ENCODE results near the gene ITPR2. TPM values are rescaled to one million over a fixed set of nuclear protein-coding genes. Genes with fewer than 3 reads are reported as not detected.

ITPR2 gene
- total and polyA plus RNA-seq, 4 donors, result 4.1 to 47.0 (median 26.5) TPM

- Histone ChIP-seq H3K4me1 (ENCODE audit: control insufficient read depth in 5 of 5, insufficient read depth in 5 of 5, low read length in 5 of 5) (peaks cover 0 to 2% (median 0%) of the 10 kb centered on the region in 5 donors), H3K36me3 (ENCODE audit: control insufficient read depth in 4 of 4, insufficient read depth in 4 of 4, low read length in 4 of 4) (peaks cover 0 to 9% (median 2%) of the 10 kb centered on the region in 4 donors), H3K27me3 (ENCODE audit: control insufficient read depth in 3 of 3, insufficient read depth in 3 of 3, low read length in 2 of 3) (no peaks in the 10 kb centered on the region), H3K9me3 (ENCODE audit: control insufficient read depth in 4 of 4, insufficient read depth in 3 of 4, low read length in 3 of 4) (no peaks in the 10 kb centered on the region), H3K9ac (ENCODE audit: insufficient read depth in 1 of 2, low read length in 2 of 2) (no peak overlapping the region), H3K4me3 (no peak overlapping the region), H3K27ac (ENCODE audit: low read depth in 1 of 2, low read length in 1 of 2) (no peak overlapping the region)
- 83 to 84% methylated on average over 3 of the region's 3 CpGs for WGBS, 2 donors
- ATAC-seq (ENCODE audit: insufficient read depth, low FRiP score), result no peak
- TF ChIP-seq, protein P1, sequence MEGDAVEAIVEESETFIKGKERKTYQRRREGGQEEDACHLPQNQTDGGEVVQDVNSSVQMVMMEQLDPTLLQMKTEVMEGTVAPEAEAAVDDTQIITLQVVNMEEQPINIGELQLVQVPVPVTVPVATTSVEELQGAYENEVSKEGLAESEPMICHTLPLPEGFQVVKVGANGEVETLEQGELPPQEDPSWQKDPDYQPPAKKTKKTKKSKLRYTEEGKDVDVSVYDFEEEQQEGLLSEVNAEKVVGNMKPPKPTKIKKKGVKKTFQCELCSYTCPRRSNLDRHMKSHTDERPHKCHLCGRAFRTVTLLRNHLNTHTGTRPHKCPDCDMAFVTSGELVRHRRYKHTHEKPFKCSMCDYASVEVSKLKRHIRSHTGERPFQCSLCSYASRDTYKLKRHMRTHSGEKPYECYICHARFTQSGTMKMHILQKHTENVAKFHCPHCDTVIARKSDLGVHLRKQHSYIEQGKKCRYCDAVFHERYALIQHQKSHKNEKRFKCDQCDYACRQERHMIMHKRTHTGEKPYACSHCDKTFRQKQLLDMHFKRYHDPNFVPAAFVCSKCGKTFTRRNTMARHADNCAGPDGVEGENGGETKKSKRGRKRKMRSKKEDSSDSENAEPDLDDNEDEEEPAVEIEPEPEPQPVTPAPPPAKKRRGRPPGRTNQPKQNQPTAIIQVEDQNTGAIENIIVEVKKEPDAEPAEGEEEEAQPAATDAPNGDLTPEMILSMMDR (IDR thresholded peaks at IDR 0.05; ENCODE audit: control extremely low read depth, extremely low read depth), result no peak
- no peak for DNase-seq
Observed at GRCh38 chr12:26697217-26697616, 135.8 kb downstream of the ITPR2 start.

- Histone ChIP-seq H3K4me1 (ENCODE audit: control insufficient read depth in 5 of 5, insufficient read depth in 5 of 5, low read length in 5 of 5) (peaks cover 0 to 2% (median 0%) of the 10 kb centered on the region in 5 donors), H3K9ac (ENCODE audit: insufficient read depth in 1 of 2, low read length in 2 of 2) (no peak overlapping the region), H3K27me3 (ENCODE audit: control insufficient read depth in 3 of 3, insufficient read depth in 3 of 3, low read length in 2 of 3) (no peaks in the 10 kb centered on the region), H3K9me3 (ENCODE audit: control insufficient read depth in 4 of 4, insufficient read depth in 3 of 4, low read length in 3 of 4) (no peaks in the 10 kb centered on the region), H3K27ac (ENCODE audit: low read depth in 1 of 2, low read length in 1 of 2) (no peak overlapping the region), H3K4me3 (no peak overlapping the region), H3K36me3 (ENCODE audit: control insufficient read depth in 4 of 4, insufficient read depth in 4 of 4, low read length in 4 of 4) (peaks cover 0 to 9% (median 2%) of the 10 kb centered on the region in 4 donors)
- TF ChIP-seq, protein P1 (IDR thresholded peaks at IDR 0.05; ENCODE audit: control extremely low read depth, extremely low read depth), result no peak
- no peak for DNase-seq
- no peak for ATAC-seq (ENCODE audit: insufficient read depth, low FRiP score)
- 86 to 88% methylated on average over 7 of the region's 7 CpGs for WGBS, 2 donors
Observed at GRCh38 chr12:26696613-26697092, 136.3 kb downstream of the ITPR2 start.

DNA sequence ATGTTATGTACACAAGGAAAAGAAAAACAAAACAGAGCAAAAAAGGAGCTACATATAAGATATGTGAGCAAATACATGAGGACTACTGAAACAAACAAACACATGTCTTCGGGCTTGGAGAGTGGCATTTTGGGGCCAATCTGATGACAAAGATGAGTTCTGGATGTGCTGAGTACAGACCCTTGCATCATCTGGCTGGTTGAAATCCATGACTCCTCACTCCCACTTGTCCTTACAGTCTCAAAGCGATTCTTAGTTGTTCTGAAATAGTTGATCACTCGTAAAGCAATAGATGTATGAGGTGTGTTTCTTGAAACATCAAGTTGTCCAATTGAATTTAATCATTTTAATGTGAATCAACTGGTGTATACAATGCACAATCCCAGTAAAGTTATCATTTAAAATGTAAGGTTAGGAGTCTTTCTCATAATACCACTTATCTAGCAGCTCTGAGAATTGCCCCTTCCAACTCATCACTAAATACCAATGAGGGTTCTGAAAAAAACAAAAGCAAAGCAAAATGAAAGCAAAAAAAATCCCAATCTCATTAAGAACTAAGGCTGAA is 136.9 kb downstream of the ITPR2 start:
- Histone ChIP-seq H3K36me3 (ENCODE audit: control insufficient read depth in 4 of 4, insufficient read depth in 4 of 4, low read length in 4 of 4) (peaks cover 0 to 10% (median 2%) of the 10 kb centered on the region in 4 donors), H3K9me3 (ENCODE audit: control insufficient read depth in 4 of 4, insufficient read depth in 3 of 4, low read length in 3 of 4) (no peaks in the 10 kb centered on the region), H3K27ac (ENCODE audit: low read depth in 1 of 2, low read length in 1 of 2) (no peak overlapping the region), H3K9ac (ENCODE audit: insufficient read depth in 1 of 2, low read length in 2 of 2) (no peak overlapping the region), H3K4me1 (ENCODE audit: control insufficient read depth in 5 of 5, insufficient read depth in 5 of 5, low read length in 5 of 5) (peaks cover 0 to 2% (median 0%) of the 10 kb centered on the region in 5 donors), H3K4me3 (no peak overlapping the region), H3K27me3 (ENCODE audit: control insufficient read depth in 3 of 3, insufficient read depth in 3 of 3, low read length in 2 of 3) (no peaks in the 10 kb centered on the region)
- TF ChIP-seq, protein P1 (IDR thresholded peaks at IDR 0.05; ENCODE audit: control extremely low read depth, extremely low read depth), result no peak
- 96 to 99% methylated on average over 3 of the region's 3 CpGs for WGBS, 2 donors
- DNase-seq, result no peak
- ATAC-seq (ENCODE audit: insufficient read depth, low FRiP score), result no peak
